HG03066 (cell line): ENCODE measurements around the gene TPD52L1.

Experiments used
- ATAC-seq: cut with Tn5 transposase; IDR thresholded peaks from one replicate; pipeline ENCODE4 v1.9.1; 2021; ENCODE audit warnings: low read depth; ENCODE audit not compliant: unreplicated experiment

TPD52L1 gene

GRCh38 chr6:125299257-125299656 lies 145.7 kb downstream of the TPD52L1 start:
- no peak for ATAC-seq

GRCh38 chr6:125300992-125301434 lies 147.4 kb downstream of the TPD52L1 start:
- ATAC-seq, result no peak

DNA sequence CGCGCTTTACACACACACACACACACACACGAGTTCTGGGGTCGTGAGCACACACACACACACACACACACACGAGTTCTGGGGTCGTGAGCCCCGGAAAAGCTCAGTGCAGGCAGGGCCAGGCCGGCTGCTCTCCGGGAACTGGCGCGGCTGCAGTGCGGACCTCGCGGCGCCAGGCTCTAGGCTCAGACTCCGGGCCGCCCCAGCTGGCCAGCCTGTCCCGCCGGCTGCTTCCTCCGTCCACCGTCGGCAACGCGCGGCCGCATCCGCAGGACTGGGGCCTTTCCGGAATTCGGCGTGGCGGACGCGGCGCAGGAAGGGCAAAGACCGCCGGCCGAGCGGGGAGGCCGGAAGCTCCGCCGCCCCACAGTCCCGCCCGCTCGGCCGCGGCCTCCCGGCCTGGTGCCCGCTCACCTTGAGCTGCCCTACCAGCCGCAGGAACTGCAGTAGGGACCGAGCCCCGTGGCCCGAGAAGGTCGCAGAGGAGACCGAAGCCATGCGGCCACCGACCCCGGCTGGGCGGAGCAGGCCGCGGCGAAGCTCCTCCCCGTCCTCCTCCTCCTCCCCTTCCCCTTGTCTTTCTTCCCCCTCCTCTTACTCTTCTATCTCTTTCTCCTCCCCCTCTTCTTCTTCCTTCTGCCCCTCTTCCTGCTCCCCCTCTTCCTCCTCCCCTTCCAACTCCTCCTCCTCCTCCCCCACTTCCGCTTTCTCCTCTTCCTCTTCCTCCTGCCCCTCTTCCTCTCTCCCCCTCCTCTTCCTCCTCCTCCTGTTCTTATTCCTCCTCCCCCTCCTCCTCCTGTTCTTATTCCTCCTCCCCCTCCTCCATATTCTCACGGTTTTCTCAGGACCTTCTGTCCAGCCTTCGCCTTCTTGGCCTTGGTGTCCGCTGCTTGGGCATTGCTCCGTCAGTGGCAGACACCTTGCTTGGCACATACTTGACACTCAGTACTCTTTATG lies 148.1 kb downstream of the TPD52L1 start, which contains the start of gene HDDC2:
Gene HDDC2, minus strand, starts transcription at position 533 of the 957 bp plus-strand sequence. Its CDS starts 35 bp downstream, at position 498.
- ATAC-seq, result peak; percentile 77

DNA sequence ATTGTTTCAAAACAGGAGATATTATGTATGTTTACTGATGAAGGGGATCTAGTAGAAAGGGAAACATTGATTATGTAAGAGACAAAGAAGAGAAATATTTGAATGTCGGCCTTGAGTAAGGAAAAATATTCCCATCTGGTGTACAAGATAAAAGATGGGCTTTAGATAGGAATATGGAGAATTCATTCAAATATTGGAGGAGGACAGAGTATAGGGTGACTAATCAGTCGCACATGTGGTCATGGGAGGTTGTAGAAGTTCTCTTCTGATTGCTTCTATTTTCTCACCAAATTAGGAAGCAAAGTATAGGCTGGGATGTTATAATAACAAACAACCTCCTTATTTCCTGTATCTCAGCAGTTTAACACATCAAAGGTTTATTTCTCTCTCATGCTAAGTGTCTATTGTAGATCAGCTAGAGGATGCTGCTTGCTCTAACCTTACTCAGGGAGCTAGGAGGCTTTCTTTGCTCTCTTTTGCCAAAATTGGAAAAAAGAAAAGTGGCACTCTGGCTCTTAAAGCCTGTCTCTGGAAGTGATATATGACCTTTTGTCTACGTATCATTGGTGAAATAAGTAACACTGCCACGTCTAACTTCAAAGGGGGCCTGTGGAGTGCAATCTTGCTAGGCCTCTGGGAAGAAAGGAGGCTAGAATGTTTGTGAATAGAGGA lies 149.4 kb downstream of the TPD52L1 start:
- no peak for ATAC-seq

DNA sequence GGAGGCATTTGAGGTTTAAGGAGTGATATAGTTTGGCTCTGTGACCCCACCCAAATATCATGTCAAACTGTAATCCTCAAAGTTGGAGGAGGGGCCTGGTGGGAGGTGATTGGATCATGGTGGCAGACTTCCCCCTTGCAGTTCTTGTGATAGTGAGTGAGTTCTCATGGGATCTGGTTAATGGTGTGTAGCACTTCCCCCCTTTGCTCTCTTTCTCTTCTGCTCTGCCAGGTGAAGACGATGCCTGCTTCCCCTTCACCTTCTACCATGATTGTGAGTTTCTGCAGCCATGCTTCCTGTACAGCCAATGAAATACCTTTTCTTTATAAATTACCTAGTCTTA lies 149.9 kb downstream of the TPD52L1 start:
- ATAC-seq, result no peak

GRCh38 chr6:125304970-125305660 lies 151.5 kb downstream of the TPD52L1 start:
- ATAC-seq, result no peak

DNA sequence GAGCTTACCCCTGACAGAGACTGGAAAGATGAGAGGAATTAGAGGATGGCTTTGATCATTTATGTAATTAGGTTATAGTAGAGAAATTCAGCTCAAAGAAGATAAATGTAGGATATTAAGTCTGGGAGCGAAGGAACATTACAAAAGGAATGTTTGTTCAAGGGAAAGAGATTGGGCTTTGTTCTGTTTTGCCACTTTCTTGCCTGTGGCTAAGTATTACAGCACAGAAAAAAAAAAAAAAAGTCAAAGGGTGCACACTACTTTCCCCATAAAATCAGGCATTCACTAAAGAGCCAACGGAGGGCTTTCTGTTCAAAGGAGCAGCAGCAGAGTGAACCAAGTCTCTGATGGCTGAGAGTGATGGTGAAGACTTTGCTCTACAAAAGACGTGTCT lies 153.2 kb downstream of the TPD52L1 start:
- no peak for ATAC-seq

DNA sequence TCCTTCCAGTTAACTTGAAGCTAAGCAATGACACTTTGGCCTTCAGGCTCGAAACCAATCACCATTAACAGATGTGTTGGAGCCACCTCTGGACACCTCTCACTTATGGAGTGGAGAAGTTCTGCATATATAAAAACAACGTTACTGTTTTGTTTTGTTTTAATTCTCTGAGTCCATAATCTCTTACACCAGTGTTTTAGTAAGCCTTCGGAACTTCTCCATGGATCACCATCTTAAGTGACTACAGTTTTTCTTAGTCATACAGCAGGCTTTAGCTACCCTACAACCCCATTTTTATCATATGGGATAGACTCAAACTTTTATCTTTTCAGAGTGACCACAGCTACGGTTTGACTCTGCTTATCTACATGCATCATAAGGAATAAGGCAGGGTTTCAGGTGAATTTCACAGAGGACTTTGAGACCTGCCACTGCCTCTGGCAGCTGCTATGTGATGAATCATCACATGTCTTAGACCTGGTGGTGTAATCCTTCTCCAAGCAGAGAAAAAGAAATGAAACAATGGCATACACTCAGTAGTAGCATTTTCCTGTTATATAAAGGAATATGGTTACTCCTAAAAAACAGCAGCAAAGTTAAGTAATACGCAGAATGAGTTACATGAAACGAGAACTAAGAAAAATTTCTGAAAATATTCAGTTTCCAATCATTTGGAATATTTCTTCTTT lies 153.7 kb downstream of the TPD52L1 start:
- no peak for ATAC-seq

DNA sequence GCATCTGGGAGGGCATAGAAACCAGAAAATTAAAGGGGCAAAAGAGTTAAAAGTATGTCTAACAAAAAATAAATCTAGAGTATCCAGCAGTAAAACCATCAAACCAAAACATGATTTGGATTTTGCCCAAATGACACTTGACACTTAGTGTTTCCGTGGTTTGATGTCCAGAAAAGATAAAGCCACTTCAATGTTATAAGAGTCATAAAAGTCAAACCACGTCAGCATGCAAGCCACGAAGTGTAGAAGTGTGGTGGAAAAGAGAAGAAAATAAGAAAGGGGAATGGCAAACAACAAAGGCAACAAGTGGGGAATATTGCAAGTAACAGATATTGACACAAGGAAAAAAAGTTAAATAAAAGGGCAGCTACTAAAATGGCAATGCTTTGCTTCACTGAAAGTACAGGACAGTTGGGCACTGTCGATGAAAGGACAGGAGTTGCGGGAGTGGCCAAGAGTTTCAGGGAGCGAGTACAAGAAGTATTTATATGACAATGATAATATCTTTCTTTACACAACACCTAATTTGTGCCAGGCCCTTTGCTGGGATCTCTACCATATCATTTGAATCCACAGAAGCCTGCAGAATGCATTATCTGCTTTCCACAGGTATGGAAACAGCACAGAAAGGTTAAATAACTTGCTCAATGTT lies 154.5 kb downstream of the TPD52L1 start:
- ATAC-seq, result no peak

GRCh38 chr6:125310994-125311649 lies 157.5 kb downstream of the TPD52L1 start:
- peak; percentile 78 for ATAC-seq

GRCh38 chr6:125312478-125312877 lies 158.9 kb downstream of the TPD52L1 start:
- ATAC-seq, result no peak

DNA sequence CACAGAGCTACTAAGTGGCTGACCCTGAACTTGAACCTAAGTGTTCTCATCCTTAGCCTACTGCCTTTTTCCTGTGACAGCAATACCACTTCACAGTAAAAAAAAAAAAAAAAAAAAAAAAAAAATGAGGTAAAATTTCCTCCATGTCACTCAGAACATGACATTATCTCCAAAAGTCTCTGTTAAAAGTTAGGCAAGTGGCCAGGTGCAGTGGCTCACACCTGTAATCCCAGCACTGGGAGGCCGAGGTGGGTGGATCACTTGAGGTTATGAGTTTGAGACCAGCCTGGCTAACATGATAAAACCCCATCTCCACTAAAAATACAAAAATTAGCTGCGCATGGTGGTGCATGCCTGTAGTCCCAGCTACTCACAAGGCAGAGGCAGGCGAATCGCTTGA lies 159.4 kb downstream of the TPD52L1 start:
- ATAC-seq, result no peak
